NCI-H226 (cell line): ENCODE data around the gene SHROOM3.

ENCODE experiments used
- DNase-seq: peaks from one replicate; pipeline ENCODE4 v3.0.0-alpha.2; 2015

The SHROOM3 gene

GRCh38 chr4:76673362-76673761, 238.3 kb downstream of the SHROOM3 start:
- no peak for DNase-seq

GRCh38 chr4:76674983-76675382, 240.0 kb downstream of the SHROOM3 start:
- no peak for DNase-seq

- DNase-seq: peak; percentile 73
Observed at GRCh38 chr4:76677571-76678326, 242.7 kb downstream of the SHROOM3 start.

- DNase-seq: no peak
Observed at GRCh38 chr4:76679691-76680090, 244.7 kb downstream of the SHROOM3 start.

DNA sequence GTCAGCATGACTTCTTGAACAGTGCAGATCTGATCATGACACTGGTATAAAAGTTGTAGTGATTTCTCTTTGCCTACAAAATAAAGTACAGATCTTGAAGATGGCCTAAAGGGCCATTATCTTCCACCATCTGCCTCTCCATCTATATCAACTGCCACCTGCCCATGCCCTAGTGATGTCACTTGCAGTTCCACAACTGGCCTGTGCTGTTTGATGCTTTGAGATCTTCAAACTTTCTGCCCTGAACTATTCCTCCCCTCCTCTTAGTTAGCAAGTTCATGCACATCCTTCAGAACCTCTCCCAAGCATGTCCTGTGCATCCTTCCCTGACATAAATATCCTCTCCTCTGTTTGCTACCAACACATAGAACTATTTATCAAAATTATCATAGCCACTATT, 245.9 kb downstream of the SHROOM3 start:
- DNase-seq: no peak

GRCh38 chr4:76681996-76682395, 247.0 kb downstream of the SHROOM3 start:
- no peak for DNase-seq

DNA sequence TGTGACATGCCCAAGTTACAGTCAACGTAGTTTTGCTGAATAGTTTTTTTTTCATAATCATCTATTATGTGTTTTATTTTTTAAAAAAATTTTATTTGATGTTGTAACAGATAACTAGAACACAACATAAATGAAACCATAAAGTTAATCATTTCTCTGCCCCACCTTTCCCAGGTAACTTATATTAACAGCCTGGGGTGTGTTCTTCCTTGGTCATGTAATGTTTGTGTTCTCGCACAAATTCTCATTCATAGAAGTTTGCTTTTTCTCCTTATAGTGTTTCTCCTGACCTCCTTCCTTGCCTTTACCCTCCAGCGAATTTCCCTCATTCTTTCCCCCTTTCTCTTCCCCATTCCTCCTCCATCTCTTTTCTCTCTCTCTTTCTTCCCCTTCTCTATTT, 248.1 kb downstream of the SHROOM3 start:
- DNase-seq: no peak

- peak; percentile 49 for DNase-seq
Observed at GRCh38 chr4:76687746-76688448, 252.9 kb downstream of the SHROOM3 start.

DNA sequence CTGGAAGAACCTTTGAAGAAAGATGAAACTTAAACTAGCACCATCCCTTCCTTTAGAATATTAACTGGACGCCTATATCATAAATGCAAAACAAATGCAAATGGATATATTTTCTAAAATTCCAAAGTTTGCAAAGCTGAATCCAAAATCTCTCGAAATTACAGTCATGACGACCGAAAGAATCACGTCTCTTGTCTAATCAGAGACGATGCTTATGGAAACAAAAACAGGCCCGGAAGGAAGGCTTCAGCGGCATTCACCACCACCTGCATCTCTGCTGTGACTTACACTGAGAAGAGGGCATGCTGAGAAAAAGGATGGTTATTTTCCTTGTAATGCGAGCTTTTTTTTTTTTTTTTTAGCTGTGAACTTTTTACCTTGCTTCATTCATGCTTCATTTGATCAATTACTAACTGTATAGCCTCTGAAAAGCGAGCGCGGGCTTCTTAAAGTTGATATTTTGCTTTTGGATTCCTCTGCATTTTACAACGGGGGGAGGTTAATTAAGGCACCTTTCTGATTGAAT, 253.7 kb downstream of the SHROOM3 start:
- DNase-seq: no peak

DNA sequence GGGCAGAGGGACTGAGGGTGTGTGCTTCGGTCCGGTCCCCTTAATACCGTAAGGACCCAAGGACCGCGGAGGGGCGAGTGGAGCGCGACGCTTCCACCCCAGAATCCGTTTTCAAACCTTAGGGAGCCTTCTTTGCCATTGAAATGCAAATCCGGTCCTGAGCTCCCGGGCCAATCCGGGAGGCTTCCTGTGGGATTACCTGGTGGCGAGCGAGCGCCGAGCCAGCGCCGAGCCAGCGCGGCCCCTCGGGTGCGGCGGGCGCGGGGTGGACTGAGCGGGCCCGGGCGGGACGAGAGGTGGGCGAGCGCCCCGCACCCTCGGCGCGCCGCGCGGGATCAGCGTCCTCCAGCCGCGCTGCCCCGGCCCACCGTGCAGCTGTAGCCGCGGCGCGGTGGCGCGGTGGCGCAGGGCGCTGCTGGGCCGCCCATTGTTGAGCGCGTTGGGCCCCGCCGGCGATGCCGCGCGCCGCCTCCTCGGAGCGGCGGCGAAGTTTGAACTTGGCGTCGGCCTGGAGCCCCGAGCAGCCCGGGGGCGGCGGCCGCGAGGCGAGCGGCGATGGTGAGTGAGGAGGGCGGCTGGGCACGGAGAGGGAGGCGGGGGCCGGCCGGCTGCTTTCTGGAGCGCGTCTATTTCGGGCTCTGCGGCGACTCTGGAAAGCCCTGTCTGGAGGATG, 254.3 kb downstream of the SHROOM3 start:
- no peak for DNase-seq

GRCh38 chr4:76690011-76690905, 255.2 kb downstream of the SHROOM3 start:
- DNase-seq: no peak

GRCh38 chr4:76690906-76691275, 255.9 kb downstream of the SHROOM3 start:
- DNase-seq: no peak

- no peak for DNase-seq
Observed at GRCh38 chr4:76691807-76692582, 257.0 kb downstream of the SHROOM3 start.

DNA sequence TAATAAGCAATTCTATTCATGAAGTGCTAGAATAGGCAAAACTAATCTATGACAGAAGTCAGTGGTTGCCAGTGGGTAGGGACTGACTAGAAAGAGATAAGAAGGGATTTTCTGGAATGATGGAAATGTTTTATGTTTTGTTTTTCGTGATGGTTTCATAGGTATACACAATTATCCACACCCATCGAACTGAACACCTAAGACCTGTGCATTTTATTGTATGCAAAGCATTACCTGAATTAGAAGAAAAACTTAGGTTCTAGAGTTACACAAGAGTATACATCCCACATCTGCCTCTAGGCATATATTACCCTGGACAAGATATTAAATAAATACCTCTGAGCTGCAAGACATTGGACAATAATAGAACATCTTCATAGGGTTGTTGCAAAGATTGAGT, 257.7 kb downstream of the SHROOM3 start:
- no peak for DNase-seq

GRCh38 chr4:76694056-76694455, 259.0 kb downstream of the SHROOM3 start:
- DNase-seq: no peak

DNA sequence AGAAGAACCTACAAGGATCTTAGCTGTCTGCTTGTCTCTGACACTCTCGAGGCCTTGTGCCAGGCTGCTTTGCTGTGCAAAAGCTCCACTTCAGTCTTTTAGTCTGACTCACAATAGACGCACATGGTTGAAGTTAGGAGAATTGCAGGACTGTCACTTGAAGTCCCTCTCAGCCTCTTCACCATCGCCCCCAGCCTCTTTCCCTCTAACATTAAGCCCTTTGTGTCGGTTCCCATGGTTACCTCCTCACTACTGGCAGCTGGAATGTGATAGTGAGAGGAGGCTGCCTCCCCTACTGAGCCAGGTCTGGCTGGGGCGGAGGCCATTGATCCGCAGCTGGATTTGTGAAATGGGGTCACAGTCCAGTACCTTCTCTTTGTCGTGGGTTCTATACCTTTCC, 261.1 kb downstream of the SHROOM3 start:
- no peak for DNase-seq

- no peak for DNase-seq
Observed at GRCh38 chr4:76697129-76697803, 262.2 kb downstream of the SHROOM3 start.

DNA sequence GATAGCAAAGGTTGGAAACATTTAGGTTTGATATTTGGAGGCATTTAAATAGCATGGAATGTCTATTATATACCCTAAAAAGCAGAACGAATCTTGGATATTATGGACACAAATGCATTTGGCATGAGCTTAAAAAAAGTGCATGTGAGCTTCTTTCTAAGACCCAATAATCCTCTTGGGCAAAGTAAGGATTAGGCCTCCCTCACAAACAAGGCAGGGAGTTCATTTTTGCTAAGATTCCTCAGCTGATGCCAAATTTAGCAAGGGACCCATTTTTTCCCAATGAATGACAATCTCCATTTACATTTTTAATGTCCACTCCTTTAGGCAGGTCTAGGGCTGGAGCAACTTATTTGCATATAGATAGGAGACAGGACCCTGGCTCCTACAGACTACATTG, 263.1 kb downstream of the SHROOM3 start:
- DNase-seq: no peak

DNA sequence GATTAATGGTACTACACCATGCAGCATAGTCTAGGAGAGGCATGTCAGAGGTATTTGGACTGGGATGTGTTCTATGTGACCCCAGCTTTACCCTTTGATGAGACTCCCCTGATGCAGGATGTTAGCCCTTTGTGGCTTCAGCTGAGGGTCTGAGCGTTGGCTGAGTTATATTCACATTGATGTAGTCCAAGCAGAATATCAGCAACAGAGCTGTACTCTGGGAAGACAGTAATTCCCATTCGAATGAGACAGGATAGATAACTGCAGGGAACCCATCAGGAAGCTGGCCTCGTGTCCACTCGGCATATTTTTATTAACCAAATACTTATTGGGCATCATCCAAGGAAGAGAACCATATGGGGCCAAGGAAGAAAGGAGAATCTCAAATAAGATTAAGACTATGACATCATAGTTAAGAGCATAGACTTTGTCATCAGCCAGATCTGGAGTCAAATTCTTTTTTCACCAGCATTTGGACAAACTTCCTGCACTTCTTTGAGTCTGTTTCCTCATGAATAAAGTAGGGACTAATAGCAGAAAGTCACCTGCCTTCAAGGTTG, 264.8 kb downstream of the SHROOM3 start:
- no peak for DNase-seq

- DNase-seq: no peak
Observed at GRCh38 chr4:76702440-76703122, 267.6 kb downstream of the SHROOM3 start.
